H1 (cell line): ENCODE measurements around the gene SLC2A4RG. TPM values are rescaled to one million over a fixed set of nuclear protein-coding genes. Genes with fewer than 3 reads are reported as not detected.

Experiments
- SUZ12 ChIP-seq: fragments of 200-600 bp; sonication (generic); IDR thresholded peaks from 2 replicates; pipeline ENCODE4 v1.6.1; 2012; ENCODE audit warnings: mild to moderate bottlenecking, inconsistent platforms, low read length, moderate library complexity, mixed read lengths
- polyA plus RNA-seq, 7 experiments: library from polyadenylated mRNA; depleted of rRNA in 3 of 7; stranded (reverse) in 5 of 7; unstranded in 2 of 7; fragments of >200 nt in 5 of 7; fragments of 200-250 nt in 2 of 7; gene quantifications; 1 replicate in 5 of 7; 2 replicates in 1 of 7; 4 replicates in 1 of 7; pipeline versions ENCODE4 v1.2.1 to v1.2.3, GENCODE V29; 2011 to 2013; ENCODE audit warnings: missing spikeins in 2 of 7, mixed read lengths in 2 of 7
- total RNA-seq: library from RNA; stranded (reverse); fragmentation: NEBNext Ultra II Directional; extraction: Animal tissue kit (Norgen Biotek cat#: 25700); gene quantifications from 2 replicates; pipeline ENCODE4 v1.2.1, GENCODE V29; 2021
- TF ChIP-seq, protein P1 (sequence below): IDR thresholded peaks from 2 replicates; pipeline ENCODE4 v1.6.1; 2012; ENCODE audit warnings: low read length, inconsistent platforms

Gene SLC2A4RG
- total and polyA plus RNA-seq, 2 of the 8 experiments (the other 6 are each of a cell fraction or from before 2014, with no cell fraction given) = 15.9 to 29.1 TPM

DNA sequence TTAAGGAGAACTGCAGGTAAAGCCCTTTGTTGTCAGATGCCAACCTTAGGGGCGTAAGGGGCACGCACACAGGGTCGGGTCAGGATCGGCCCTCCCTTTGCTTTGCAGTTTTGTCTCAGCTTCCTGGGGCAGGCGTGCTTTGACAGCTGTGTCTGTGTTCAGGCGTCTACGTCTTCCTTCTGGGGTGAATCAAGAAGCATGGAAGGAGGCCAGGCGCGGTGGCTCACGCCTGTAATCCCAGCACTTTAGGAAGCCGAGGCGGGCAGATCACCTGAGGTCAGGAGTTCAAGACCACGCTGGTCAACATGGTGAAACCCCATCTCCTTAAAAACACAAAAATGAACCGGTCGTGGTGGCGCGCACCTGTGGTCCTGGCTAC, 30.4 kb upstream of the SLC2A4RG start (continued):
- TF ChIP-seq, protein P1, sequence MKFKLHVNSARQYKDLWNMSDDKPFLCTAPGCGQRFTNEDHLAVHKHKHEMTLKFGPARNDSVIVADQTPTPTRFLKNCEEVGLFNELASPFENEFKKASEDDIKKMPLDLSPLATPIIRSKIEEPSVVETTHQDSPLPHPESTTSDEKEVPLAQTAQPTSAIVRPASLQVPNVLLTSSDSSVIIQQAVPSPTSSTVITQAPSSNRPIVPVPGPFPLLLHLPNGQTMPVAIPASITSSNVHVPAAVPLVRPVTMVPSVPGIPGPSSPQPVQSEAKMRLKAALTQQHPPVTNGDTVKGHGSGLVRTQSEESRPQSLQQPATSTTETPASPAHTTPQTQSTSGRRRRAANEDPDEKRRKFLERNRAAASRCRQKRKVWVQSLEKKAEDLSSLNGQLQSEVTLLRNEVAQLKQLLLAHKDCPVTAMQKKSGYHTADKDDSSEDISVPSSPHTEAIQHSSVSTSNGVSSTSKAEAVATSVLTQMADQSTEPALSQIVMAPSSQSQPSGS = no peak
- TF ChIP-seq SUZ12 = no peak
- TF ChIP-seq, all 59 proteins: peak for 0
